Endodermal cell (in vitro differentiated cells): Measurements from ENCODE around the gene RAB9A. TPM values are rescaled to one million over a fixed set of nuclear protein-coding genes. Genes with fewer than 3 reads are reported as not detected.

ENCODE experiments used
- DNase-seq: peaks from one replicate; pipeline ENCODE4 v3.0.0-alpha.2; 2017
- H3K27ac ChIP-seq: 2 replicates; pipeline ENCODE4 v1.5.1; 2013; ENCODE audit warnings: mild to moderate bottlenecking, low read depth, low read length, moderate library complexity
- H3K27me3 ChIP-seq: 2 replicates; pipeline ENCODE4 v1.6.1; 2013; ENCODE audit warnings: mild to moderate bottlenecking, low read length, moderate library complexity; ENCODE audit not compliant: insufficient read depth, control insufficient read depth, poor library complexity, severe bottlenecking
- H3K36me3 ChIP-seq: 2 replicates; pipeline ENCODE4 v1.7.0; 2013; ENCODE audit warnings: mild to moderate bottlenecking, low read length, moderate library complexity; ENCODE audit not compliant: control insufficient read depth, insufficient read depth
- H3K4me1 ChIP-seq: one replicate; pipeline ENCODE4 v1.7.0; 2013; ENCODE audit warnings: low read length; ENCODE audit not compliant: control insufficient read depth, insufficient read depth
- H3K4me3 ChIP-seq: 2 replicates; pipeline ENCODE4 v1.5.1; 2013; ENCODE audit warnings: mild to moderate bottlenecking, low read length, moderate library complexity
- H3K9ac ChIP-seq: 2 replicates; pipeline ENCODE4 v1.6.1; 2013; ENCODE audit warnings: mild to moderate bottlenecking, low read length, moderate library complexity; ENCODE audit not compliant: poor library complexity, severe bottlenecking; ENCODE audit errors: extremely low read depth
- H3K9me3 ChIP-seq: 2 replicates; pipeline ENCODE4 v1.6.1; 2013; ENCODE audit warnings: mild to moderate bottlenecking, low read length, moderate library complexity; ENCODE audit not compliant: control insufficient read depth
- H3K27ac Mint-ChIP-seq: 2 replicates; pipeline ENCODE4 v1.8.0; 2020; ENCODE audit warnings: mixed read lengths
- H3K27me3 Mint-ChIP-seq: 2 replicates; pipeline ENCODE4 v1.8.0; 2021; ENCODE audit warnings: mild to moderate bottlenecking, mixed read lengths; ENCODE audit not compliant: insufficient read depth
- H3K36me3 Mint-ChIP-seq: 2 replicates; pipeline ENCODE4 v1.8.0; 2020; ENCODE audit warnings: low read depth, mixed read lengths
- H3K4me1 Mint-ChIP-seq: 2 replicates; pipeline ENCODE4 v1.8.0; 2020; ENCODE audit warnings: mixed read lengths
- H3K4me3 Mint-ChIP-seq: 2 replicates; pipeline ENCODE4 v1.8.0; 2020; ENCODE audit warnings: mild to moderate bottlenecking, moderate library complexity, mixed read lengths
- H3K9me3 Mint-ChIP-seq: 2 replicates; pipeline ENCODE4 v1.8.0; 2020; ENCODE audit warnings: mild to moderate bottlenecking, mixed read lengths
- CTCF ChIP-seq: fragments of 200-600 bp; sonication (generic); conservative IDR thresholded peaks from 2 replicates; pipeline ENCODE4 v1.5.0; 2021; ENCODE audit warnings: antibody characterized with exemption, mild to moderate bottlenecking
- WGBS, 2 experiments: methylation state at CpG; one replicate each; pipeline versions ENCODE4 v1.1.5 to v1.1.7; 2013; ENCODE audit warnings: missing lambda C conversion rate in 2 of 2, mixed read lengths in 1 of 2; ENCODE audit not compliant: insufficient coverage in 1 of 2, insufficient read length in 1 of 2; 5-methylcytosine and 5-hydroxymethylcytosine counted together
- total RNA-seq, 2 donors: library from RNA; stranded (reverse); fragmentation: NEBNext Ultra II Directional in 1 of 2; extraction: Animal tissue kit (Norgen Biotek cat#: 25700) in 1 of 2; gene quantifications; 2 replicates in 1 of 2; 3 replicates in 1 of 2; pipeline ENCODE4 v1.2.1, GENCODE V29; 2021

Gene RAB9A
- total RNA-seq, 2 donors from 2014 or later = 22.3 to 28.0 TPM

GRCh38 chrX:13754765-13755164 is 65.8 kb downstream of the RAB9A start:
- Mint-ChIP-seq H3K9me3 (peaks cover 34% of the 10 kb centered on the region), H3K36me3 (peaks cover 38% of the 10 kb centered on the region), H3K27me3 (no peaks in the 10 kb centered on the region), H3K4me3 (no peak overlapping the region), H3K4me1 (peaks cover 9% of the 10 kb centered on the region), H3K27ac (no peak overlapping the region)
- H3K27me3 ChIP-seq = no peaks in the 10 kb centered on the region
- no peaks in the 10 kb centered on the region for H3K9me3 ChIP-seq
- TF ChIP-seq CTCF = no peak
- H3K9ac ChIP-seq = no peak overlapping the region
- no peak for DNase-seq
- 80% methylated on average over 1 of the region's 1 CpG; no CpG with 5 or more reads in 1 of the 2 experiments for WGBS, 2 experiments
- peaks cover 3% of the 10 kb centered on the region for H3K4me1 ChIP-seq
- H3K36me3 ChIP-seq = peaks cover 70% of the 10 kb centered on the region
- H3K27ac ChIP-seq = no peak overlapping the region
- H3K4me3 ChIP-seq = no peak overlapping the region

GRCh38 chrX:13755254-13755653 is 66.3 kb downstream of the RAB9A start:
- H3K27ac Mint-ChIP-seq = no peak overlapping the region
- H3K36me3 ChIP-seq = peaks cover 72% of the 10 kb centered on the region
- 91% methylated on average over 1 of the region's 1 CpG; no CpG with 5 or more reads in 1 of the 2 experiments for WGBS, 2 experiments

GRCh38 chrX:13756381-13756780 is 67.5 kb downstream of the RAB9A start:
- WGBS, 2 experiments = 97% methylated on average over 4 of the region's 4 CpGs; no CpG with 5 or more reads in 1 of the 2 experiments
- Histone ChIP-seq H3K4me3 (no peak overlapping the region), H3K9me3 (no peaks in the 10 kb centered on the region), H3K4me1 (no peaks in the 10 kb centered on the region), H3K36me3 (peaks cover 65% of the 10 kb centered on the region), H3K27me3 (no peaks in the 10 kb centered on the region), H3K9ac (no peak overlapping the region), H3K27ac (no peak overlapping the region)
- Mint-ChIP-seq H3K4me1 (peaks cover 14% of the 10 kb centered on the region), H3K27ac (no peak overlapping the region), H3K36me3 (peaks cover 50% of the 10 kb centered on the region), H3K9me3 (peaks cover 37% of the 10 kb centered on the region), H3K4me3 (no peak overlapping the region), H3K27me3 (no peaks in the 10 kb centered on the region)
- no peak for DNase-seq
- TF ChIP-seq CTCF = no peak

More at GRCh38 chrX:13755254-13755653, 66.3 kb downstream of the RAB9A start:
- Mint-ChIP-seq H3K36me3 (peaks cover 42% of the 10 kb centered on the region), H3K9me3 (peaks cover 33% of the 10 kb centered on the region), H3K4me3 (no peak overlapping the region), H3K27me3 (no peaks in the 10 kb centered on the region), H3K4me1 (peaks cover 9% of the 10 kb centered on the region)
- DNase-seq = no peak
- no peaks in the 10 kb centered on the region for H3K27me3 ChIP-seq
- H3K4me1 ChIP-seq = peaks cover 3% of the 10 kb centered on the region
- no peak overlapping the region for H3K9ac ChIP-seq
- no peaks in the 10 kb centered on the region for H3K9me3 ChIP-seq
- no peak overlapping the region for H3K27ac ChIP-seq
- no peak overlapping the region for H3K4me3 ChIP-seq
- TF ChIP-seq CTCF = no peak
